Sigmoid colon (tissue), 7 donors: ENCODE data around the gene ASAP3. TPM values are rescaled to one million over a fixed set of nuclear protein-coding genes. Genes with fewer than 3 reads are reported as not detected.

ENCODE experiments used
- DNase-seq: peaks from one replicate; pipeline ENCODE4 v3.0.0-alpha.2; 2019
- H3K27ac ChIP-seq, 4 donors: fragments of 200-600 bp; sonication (generic); one replicate each; pipeline ENCODE4 v1.5.1; 2016 to 2019; ENCODE audit warnings: mild to moderate bottlenecking in 1 of 4
- H3K27me3 ChIP-seq, 3 donors: fragments of 200-600 bp; sonication (generic); one replicate each; pipeline ENCODE4 v1.5.1; 2019; ENCODE audit warnings: mild to moderate bottlenecking in 1 of 3
- H3K36me3 ChIP-seq, 4 donors: fragments of 200-600 bp; sonication (generic); one replicate each; pipeline ENCODE4 v1.5.1; 2016 to 2019
- H3K4me1 ChIP-seq, 4 donors: fragments of 200-600 bp; sonication (generic); one replicate each; pipeline ENCODE4 v1.5.1; 2017 to 2019
- H3K4me3 ChIP-seq, 4 donors: fragments of 200-600 bp; sonication (generic); one replicate each; pipeline ENCODE4 v1.5.1; 2017 to 2019; ENCODE audit warnings: mild to moderate bottlenecking in 2 of 4, moderate library complexity in 1 of 4
- H3K9me3 ChIP-seq, 4 donors: fragments of 200-600 bp in 3 of 4; sonication (generic) in 3 of 4; one replicate each; pipeline versions ENCODE4 v1.5.1 to v1.6.1; 2013 to 2019
- CTCF ChIP-seq, 4 experiments: fragments of 450-650 bp in 3 of 4; fragments of 200-600 bp in 1 of 4; IDR thresholded peaks; one replicate each; pipeline ENCODE4 v1.5.1; 2016 to 2019; ENCODE audit warnings: antibody characterized with exemption in 4 of 4, mild to moderate bottlenecking in 3 of 4, moderate library complexity in 2 of 4
- EP300 ChIP-seq, 4 donors: sonication (generic); formaldehyde crosslinking; IDR thresholded peaks; one replicate each; pipeline ENCODE4 v1.6.1; 2017; ENCODE audit warnings: antibody characterized with exemption in 4 of 4
- POLR2A ChIP-seq, 2 donors: fragments of 450-650 bp; IDR thresholded peaks; one replicate each; pipeline ENCODE4 v1.6.1; 2016; ENCODE audit warnings: antibody characterized with exemption in 2 of 2, mild to moderate bottlenecking in 2 of 2, moderate library complexity in 2 of 2
- POLR2AphosphoS5 ChIP-seq, 4 donors: sonication (generic); formaldehyde crosslinking; IDR thresholded peaks; one replicate each; pipeline ENCODE4 v1.6.1; 2017; ENCODE audit warnings: antibody characterized with exemption in 4 of 4
- WGBS, 2 donors: extraction: QIAGEN DNeasy Blood & Tissue Kit; methylation state at CpG; one replicate each; pipeline ENCODE4 v1.1.7; 2013; 5-methylcytosine and 5-hydroxymethylcytosine counted together
- intact Hi-C: fragments of 100-400 bp; cut with DNase I; formaldehyde crosslinking; loops from one replicate; pipeline ENCODE4 v1.15.1; 2023
- polyA plus RNA-seq, 3 donors: library from polyadenylated mRNA; stranded (reverse); fragments of 200-250 nt; gene quantifications; one replicate each; pipeline ENCODE4 v1.2.3, GENCODE V29; 2013
- total RNA-seq, 4 donors: library from RNA; depleted of rRNA; stranded (reverse); fragments of >200 nt; gene quantifications; one replicate each; pipeline ENCODE4 v1.1.0, GENCODE V29; 2016
- donor health status: healthy with polysubstance abuse.
- donor health status: Bipolar disorder and iron deficiency.
- donor health status: healthy.

ASAP3 gene
- total and polyA plus RNA-seq, 7 donors: 20.6 to 51.0 (median 22.5) TPM

- H3K9me3 ChIP-seq: no peaks in the 10 kb centered on the region
- no peak for DNase-seq
- H3K27ac ChIP-seq: peak overlapping the region; percentile 59 to 74 (median 70)
- TF ChIP-seq POLR2A (IDR thresholded peaks at IDR 0.05): no peak
- no peak for TF ChIP-seq EP300 (IDR thresholded peaks at IDR 0.05)
- TF ChIP-seq CTCF (IDR thresholded peaks at IDR 0.05): no peak
- no peak for TF ChIP-seq POLR2AphosphoS5 (IDR thresholded peaks at IDR 0.05)
- 15 to 47% methylated on average over 6 of the region's 6 CpGs for WGBS, 2 donors
- H3K27me3 ChIP-seq: no peaks in the 10 kb centered on the region
- no peak overlapping the region for H3K4me3 ChIP-seq
- intact Hi-C loops: loop anchor here (10.0 kb wide), 1 partner anchor 228 kb away; no protein-coding TSS in a partner anchor
- H3K4me1 ChIP-seq: peaks cover 0 to 26% (median 20%) of the 10 kb centered on the region in 4 donors
- H3K36me3 ChIP-seq: peaks cover 0 to 27% (median 0%) of the 10 kb centered on the region in 4 donors
Measured at GRCh38 chr1:23403038-23403336, 81.0 kb downstream of the ASAP3 start.

- 52 to 69% methylated on average over 11 of the region's 11 CpGs for WGBS, 2 donors
- peaks cover 0 to 28% (median 2%) of the 10 kb centered on the region in 4 donors for H3K36me3 ChIP-seq
- intact Hi-C loops: loop anchor here (10.0 kb wide), 1 partner anchor 228 kb away; no protein-coding TSS in a partner anchor
Measured at GRCh38 chr1:23402286-23403037, 81.5 kb downstream of the ASAP3 start.

GRCh38 chr1:23401313-23401712 is 82.7 kb downstream of the ASAP3 start:
- no peak overlapping the region for H3K4me3 ChIP-seq
- H3K4me1 ChIP-seq: peaks cover 0 to 26% (median 20%) of the 10 kb centered on the region in 4 donors
- TF ChIP-seq POLR2A (IDR thresholded peaks at IDR 0.05) (no peak), EP300 (IDR thresholded peaks at IDR 0.05) (no peak), CTCF (IDR thresholded peaks at IDR 0.05) (no peak), POLR2AphosphoS5 (IDR thresholded peaks at IDR 0.05) (no peak)
- 87% methylated on average over 6 of the region's 6 CpGs for WGBS, 2 donors
- H3K9me3 ChIP-seq: no peaks in the 10 kb centered on the region
- DNase-seq: no peak
- intact Hi-C loops: loop anchor here (10.0 kb wide), 1 partner anchor 227 kb away; no protein-coding TSS in a partner anchor
- peaks cover 0 to 30% (median 4%) of the 10 kb centered on the region in 4 donors for H3K36me3 ChIP-seq
- no peaks in the 10 kb centered on the region for H3K27me3 ChIP-seq
- H3K27ac ChIP-seq: peak overlapping the region in 3 of 4 donors; percentile 40 to 74 (median 52)

More at GRCh38 chr1:23402286-23403037, 81.5 kb downstream of the ASAP3 start:
- DNase-seq: no peak
- TF ChIP-seq CTCF (IDR thresholded peaks at IDR 0.05) (no peak), POLR2A (IDR thresholded peaks at IDR 0.05) (no peak), EP300 (IDR thresholded peaks at IDR 0.05) (no peak), POLR2AphosphoS5 (IDR thresholded peaks at IDR 0.05) (no peak)
- Histone ChIP-seq H3K27me3 (no peaks in the 10 kb centered on the region), H3K27ac (peak overlapping the region in 3 of 4 donors; percentile 67 to 74 (median 72)), H3K4me1 (peaks cover 0 to 26% (median 20%) of the 10 kb centered on the region in 4 donors), H3K9me3 (no peaks in the 10 kb centered on the region), H3K4me3 (no peak overlapping the region)

- peaks cover 0 to 32% (median 22%) of the 10 kb centered on the region in 4 donors for H3K4me1 ChIP-seq
Measured at GRCh38 chr1:23400324-23401114, 83.5 kb downstream of the ASAP3 start.

More at GRCh38 chr1:23400324-23401114, 83.5 kb downstream of the ASAP3 start:
- peaks cover 0 to 26% (median 4%) of the 10 kb centered on the region in 4 donors for H3K36me3 ChIP-seq
- no peak overlapping the region for H3K4me3 ChIP-seq
- H3K27me3 ChIP-seq: no peaks in the 10 kb centered on the region
- DNase-seq: peak; percentile 83
- 91 to 94% methylated on average over 5 of the region's 5 CpGs for WGBS, 2 donors
- TF ChIP-seq EP300 (IDR thresholded peaks at IDR 0.05) (no peak), POLR2A (IDR thresholded peaks at IDR 0.05) (no peak), CTCF (IDR thresholded peaks at IDR 0.05) (no peak), POLR2AphosphoS5 (IDR thresholded peaks at IDR 0.05) (no peak)
- intact Hi-C loops: loop anchor here (10.0 kb wide), 1 partner anchor 226 kb away; no protein-coding TSS in a partner anchor
- H3K9me3 ChIP-seq: no peaks in the 10 kb centered on the region
- H3K27ac ChIP-seq: peak overlapping the region; percentile 40 to 74 (median 48)
